Nucleus accumbens (tissue), 56 donors: ENCODE measurements around the gene CKS2.

Experiments used
- DNase-seq, 56 donors: peaks; one replicate each; lab custom pipeline; 2025; lab: John Stamatoyannopoulos, UW

The CKS2 gene

GRCh38 chr9:89346696-89347095 is 35.7 kb downstream of the CKS2 start:
- no peak for DNase-seq

DNA sequence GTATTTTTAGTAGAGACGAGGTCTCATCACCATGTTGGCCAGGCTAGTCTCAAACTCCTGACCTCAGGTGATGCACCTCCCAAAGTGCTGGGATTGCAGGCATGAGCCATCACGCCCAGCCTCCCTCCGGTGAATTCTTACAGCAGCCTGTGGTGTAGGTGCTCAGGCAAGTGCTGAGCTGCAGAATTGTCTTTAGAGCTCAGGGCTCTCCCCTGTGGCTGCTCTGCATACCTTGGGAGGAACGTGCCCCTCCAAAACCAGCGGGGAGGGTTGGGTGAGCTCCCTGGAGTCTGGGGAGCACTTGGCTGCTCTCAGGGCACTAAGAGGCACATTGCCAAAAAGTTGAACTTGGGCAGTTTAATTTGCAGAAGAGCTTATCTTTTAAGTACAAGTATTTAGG is 36.7 kb downstream of the CKS2 start:
- no peak for DNase-seq

- DNase-seq, result no peak
Observed at GRCh38 chr9:89349607-89350006, 38.6 kb downstream of the CKS2 start.

DNA sequence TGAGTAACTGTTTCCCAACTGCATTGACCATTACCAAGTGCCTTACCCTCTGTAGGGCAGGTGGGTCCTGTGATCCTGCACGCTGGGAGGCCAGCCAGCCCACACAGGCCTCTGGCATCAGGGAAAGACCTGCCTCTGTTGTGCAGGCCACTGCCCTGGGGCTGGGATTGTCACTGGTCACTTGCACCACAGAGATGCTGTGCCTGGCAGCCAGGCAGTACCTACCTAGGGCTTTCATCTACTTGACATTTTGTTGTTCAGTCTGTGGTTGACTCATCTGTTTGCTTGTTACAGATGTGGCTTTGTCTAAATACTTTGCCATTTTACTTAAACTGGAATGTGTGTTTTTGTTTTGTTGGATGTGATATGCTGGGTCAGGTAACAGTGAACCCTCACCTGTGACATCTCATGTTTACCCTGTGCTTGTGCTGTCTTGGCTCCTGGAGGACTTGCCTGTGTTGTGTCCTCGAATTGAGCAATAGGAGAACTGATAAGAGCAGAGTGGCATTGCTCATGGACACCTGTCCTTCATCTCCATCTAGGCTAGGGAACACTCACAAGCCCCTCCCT is 40.1 kb downstream of the CKS2 start:
- no peak for DNase-seq

DNA sequence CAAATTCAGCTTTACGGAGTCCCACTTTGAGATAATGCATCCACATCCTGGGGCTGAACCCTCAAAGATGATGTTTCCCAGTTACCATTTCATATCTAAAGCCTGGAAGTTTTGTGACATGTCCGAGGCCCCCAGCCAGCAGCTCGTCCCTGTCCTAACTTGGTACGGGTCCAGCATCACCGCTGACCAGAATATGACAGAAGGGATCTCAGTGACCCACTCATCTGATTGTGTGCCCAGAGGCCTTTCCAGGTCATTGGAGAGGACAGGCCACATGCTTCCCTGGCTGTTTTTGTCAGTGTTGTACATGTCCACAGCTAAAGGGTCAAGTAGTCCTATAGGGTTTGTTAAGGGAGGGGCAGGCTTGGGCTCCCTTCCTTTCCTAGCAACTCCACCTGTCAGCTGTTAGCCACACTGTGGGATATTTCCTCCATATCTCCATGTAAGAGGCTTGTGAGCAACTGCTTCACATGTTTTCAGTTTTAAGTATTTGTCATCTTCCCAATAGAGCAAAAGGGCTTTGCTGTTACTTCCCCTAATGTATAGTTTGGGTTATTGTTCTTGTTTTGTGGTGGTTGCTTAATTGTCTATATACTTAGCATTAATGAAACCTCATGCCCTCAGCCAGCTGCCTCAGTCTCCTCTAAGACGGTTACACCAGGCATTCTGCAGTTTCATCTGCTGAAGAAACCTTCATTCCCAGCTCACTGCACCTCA is 40.7 kb downstream of the CKS2 start:
- no peak for DNase-seq

DNA sequence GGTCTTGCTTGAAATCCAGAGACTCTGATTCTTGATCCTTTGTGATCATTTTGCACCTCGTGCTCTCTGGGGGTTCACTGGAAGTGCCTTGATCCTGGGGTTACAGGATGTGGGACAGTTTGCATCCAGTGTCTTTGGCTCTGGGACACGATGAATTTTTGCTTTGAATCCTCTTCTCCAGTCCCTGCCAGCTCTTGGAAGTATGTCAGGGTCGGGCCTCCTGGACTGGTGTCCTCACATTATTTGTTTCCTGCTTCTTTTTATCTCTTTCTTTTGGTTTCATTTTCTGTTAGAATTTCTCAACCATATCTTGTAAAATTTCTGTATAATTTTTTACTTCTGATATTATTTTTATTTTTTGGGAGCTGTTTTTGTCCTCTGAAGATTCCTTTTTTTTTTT is 41.5 kb downstream of the CKS2 start:
- no peak for DNase-seq

- DNase-seq, result no peak
Observed at GRCh38 chr9:89352874-89353649, 42.1 kb downstream of the CKS2 start.

DNA sequence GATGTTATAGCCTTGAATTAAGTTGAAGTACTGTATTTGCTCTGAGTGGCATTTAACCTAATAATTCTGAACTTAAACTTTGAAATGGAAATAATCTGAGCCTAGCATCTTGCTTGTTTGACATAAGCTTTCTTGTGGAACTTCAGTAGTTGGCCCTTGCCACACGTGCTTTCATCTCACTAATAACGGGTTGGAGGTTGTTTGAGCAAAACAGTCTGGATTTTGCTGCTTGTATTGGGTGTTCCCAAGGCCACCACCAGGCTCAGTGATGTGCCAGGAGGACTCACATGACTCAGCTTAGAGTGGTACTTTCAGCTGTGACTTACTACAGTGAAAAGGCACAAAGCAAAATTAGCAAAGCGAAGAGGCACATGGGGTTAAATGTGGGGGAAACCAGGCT is 43.0 kb downstream of the CKS2 start:
- peak in 1 of 56 donors; percentile 13 for DNase-seq

DNA sequence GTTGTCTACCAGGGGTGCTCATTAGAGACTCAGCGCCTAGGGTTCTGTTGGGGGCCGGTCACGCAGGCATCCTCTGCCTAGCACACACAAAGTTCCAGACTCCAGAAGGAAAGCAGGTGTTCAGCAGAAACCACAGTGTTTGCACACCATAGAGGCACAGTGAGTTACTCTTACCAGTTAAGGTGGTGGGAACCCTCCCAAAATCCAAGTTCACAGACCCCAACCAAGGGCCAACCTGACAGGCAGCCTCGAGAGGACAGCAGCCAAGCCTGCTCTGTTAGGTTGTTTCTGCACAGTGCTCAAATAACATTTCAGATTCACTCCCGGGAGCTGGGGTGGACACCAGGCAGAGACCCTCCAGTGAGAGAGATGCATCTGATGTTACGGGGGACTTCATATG is 43.5 kb downstream of the CKS2 start:
- no peak for DNase-seq

- DNase-seq, result no peak
Observed at GRCh38 chr9:89356782-89357181, 45.8 kb downstream of the CKS2 start.

DNA sequence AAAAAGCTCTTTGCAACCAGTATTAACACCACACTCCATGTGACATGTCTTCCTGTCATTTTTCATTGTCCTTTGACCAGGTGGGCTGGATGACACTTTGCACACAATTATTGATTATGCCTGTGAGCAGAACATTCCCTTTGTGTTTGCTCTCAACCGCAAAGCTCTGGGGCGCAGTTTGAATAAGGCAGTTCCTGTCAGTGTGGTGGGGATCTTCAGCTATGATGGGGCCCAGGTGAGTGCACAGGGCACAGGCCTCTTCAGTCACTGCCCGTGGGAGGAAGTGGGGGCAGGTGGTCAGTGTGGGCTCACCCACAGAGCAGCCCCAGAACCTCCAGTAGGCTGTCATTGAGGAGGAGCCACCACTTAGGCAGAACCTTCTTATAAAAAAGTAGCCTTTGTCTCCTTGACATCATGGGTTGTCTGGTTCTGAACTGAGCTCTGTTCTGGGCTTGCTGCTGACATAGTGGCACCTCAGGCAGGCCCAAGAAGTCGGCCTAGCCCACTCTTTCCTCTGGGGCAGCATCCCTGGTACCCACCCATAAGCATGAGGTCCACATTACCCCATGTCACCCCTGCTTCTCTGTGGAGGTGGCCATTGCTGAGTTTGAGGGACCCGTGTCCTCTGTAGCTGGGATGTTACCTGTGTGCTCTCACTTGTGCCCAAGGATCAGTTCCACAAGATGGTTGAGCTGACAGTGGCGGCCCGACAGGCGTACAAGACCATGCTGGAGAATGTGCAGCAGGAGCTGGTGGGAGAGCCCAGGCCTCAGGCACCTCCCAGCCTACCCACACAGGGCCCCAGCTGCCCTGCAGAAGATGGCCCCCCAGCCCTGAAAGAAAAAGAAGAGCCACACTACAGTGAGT is 46.6 kb downstream of the CKS2 start:
- DNase-seq, result no peak

DNA sequence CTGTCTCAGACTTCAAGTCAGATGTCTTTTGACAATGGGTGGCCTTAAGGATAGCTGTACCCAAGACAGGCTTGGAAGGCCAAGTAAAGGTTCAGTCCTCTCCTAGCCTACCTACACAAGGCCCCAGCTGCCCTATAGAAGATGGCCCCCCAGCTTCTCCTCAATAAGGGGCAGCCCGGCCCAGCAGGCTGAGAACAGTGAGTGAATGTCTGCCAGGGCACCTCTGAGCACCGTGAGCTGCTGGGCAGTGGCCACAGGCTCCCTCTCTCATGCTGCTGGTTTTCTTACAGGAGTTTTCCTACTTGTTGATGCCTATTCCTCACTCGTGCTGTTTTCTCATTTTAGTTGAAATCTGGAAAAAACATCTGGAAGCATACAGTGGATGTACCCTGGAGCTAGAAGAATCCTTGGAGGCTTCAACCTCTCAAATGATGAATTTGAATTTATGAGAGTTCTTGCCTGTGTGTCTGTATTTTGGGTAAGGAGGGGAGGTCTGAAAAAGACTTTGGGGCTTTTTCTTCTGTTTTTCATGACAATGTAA is 47.5 kb downstream of the CKS2 start:
- DNase-seq, result no peak

- peak in 18 of 56 donors; percentile 16 to 57 (median 32) for DNase-seq
Observed at GRCh38 chr9:89358985-89359384, 48.0 kb downstream of the CKS2 start.

DNA sequence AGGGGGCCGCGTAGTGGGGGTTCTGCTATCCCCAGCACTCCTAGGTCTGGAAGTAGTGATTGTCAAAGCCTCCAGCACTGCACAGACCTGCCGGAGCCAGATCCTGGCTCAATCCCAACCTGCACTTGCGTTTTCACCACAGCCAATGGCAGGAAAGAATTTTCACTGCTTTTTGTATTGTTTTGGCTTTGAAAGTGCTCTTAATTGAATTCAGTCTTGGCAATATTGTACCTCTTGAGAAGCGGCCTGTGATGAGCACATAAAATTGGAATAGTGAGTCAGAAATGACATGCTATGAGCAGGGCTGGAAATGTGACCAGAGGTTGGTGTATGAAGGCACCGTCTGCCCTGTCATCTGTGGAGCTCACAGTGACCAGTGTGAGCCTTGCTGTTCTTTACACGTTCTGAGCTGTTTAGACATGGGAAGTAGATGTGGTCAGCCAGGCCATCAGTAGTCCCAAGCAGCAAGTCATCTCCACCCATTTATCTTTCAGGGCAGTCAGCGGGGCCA is 48.8 kb downstream of the CKS2 start:
- DNase-seq, result peak in 1 of 56 donors; percentile 27

DNA sequence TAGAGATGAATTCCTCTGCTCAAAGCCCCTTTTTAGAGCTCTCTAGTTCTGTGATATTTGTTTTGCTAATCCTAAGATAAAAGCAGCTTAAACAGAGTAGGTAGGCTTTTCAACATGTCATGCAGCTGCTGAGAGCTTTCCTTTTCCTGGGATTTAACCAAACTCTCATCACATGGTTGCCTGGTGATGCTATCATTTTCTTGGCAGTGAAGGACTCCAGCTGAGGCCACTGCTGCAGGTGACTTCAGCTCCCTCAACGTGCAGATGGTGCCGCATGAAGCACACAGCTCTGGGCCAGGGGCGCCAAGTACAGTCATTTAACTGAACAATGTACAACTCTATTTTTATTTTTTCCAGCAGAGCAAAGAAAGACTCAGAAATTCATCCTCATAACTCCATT is 49.5 kb downstream of the CKS2 start:
- peak in 1 of 56 donors; percentile 22 for DNase-seq

- DNase-seq, result no peak
Observed at GRCh38 chr9:89361031-89361430, 50.0 kb downstream of the CKS2 start.

DNA sequence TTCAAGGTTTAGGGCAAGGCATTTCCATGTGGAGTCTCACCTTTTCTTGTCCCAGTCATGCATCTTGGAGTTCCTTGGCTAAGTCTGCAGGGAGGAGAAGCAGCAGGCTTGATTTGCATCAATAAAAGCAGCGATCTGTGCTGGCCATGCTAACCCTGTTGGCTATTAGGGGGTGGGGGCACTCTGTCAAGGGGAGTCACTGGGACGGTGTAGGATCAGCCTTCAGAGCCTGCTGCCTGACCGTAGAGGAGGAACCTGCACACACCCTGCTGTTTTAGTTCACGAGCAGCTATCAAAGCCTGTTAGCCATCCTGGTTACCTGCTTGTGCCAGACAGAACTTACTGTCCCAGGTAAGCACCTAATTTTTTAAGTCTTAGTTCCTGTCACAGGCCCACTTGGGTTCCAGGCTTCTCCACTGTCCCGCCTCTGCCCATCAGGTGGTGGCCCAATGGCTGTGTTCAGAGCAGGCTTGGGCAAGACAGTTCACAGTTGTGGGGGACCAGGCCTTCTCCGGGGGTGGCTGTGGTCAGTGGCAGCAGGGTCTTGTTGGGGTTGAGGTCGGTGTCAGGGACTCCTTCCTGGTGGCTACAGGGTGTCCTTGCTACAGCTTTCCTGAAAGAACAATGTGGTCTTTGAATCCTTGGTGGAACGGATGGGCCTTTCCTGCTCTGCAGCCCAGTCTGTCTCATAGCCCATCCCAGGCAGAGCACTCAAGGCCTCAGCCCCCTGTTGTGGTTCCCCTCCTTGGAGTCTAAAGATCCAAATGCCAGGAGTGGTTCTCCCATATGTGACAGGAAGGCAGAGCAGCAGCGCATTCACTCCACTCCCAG is 51.0 kb downstream of the CKS2 start:
- DNase-seq, result no peak

DNA sequence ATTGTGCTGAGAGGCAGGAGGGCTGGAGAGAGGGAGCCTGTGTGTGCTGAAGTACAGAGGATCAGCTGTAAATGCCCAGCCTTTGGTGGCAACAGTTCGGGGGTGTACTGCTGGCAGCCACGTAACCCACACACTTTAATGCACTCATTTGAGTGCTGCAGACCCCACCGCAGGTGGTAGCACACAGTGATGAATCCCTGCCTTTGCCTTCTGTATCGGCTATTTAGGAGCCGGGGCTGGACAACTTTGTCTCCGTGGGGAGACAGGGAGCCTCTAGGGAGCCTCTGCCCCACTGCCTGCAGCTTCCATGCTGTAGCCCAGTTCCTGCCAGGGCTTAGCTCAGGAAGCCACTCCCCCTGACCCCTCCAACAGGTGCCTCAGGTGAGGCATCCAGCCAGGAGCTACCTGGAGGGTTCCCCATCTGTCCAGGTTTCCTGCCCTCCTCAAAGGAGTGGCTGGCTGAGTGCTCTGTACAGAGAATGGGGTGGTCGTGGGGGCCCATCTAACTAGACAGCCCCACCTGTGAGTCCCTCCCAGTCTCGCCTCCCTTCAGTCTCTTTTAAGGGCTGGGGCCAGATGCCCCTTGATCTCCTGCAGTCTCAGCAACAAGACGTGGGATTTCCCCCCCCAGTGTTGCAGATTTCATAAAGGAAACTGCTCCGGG is 51.8 kb downstream of the CKS2 start:
- DNase-seq, result no peak

GRCh38 chr9:89363311-89363670 is 52.3 kb downstream of the CKS2 start:
- no peak for DNase-seq
